H1 (cell line): ENCODE data around the gene LRP8. TPM values are rescaled to one million over a fixed set of nuclear protein-coding genes. Genes with fewer than 3 reads are reported as not detected.

Experiments
- CTCF ChIA-PET: fragments of 300-600 bp; sonication (Branson Sonifier 250); formaldehyde crosslinking; loops from one replicate; lab custom pipeline; 2021; ENCODE audit not compliant: partially characterized antibody; lab: Charles Lee
- POLR2A ChIA-PET: fragments of 300-600 bp; sonication (Branson Sonifier 250); formaldehyde crosslinking; loops from one replicate; lab custom pipeline; 2021; ENCODE audit warnings: inconsistent platforms; ENCODE audit not compliant: partially characterized antibody; lab: Charles Lee
- DNase-seq, 2 experiments: peaks; one replicate each; pipeline versions ENCODE4 v3.0.0 to v3.0.0-alpha.2; 2010 to 2022; ENCODE audit warnings: low spot score in 2 of 2, low read depth in 1 of 2, mixed read lengths in 1 of 2
- FAIRE-seq: peaks from 2 replicates; lab custom pipeline; 2011; peaks lifted over from hg19 to GRCh38; lab: Jason Lieb, UNC
- H2AFZ ChIP-seq: 2 replicates; pipeline ENCODE4 v1.8.1; 2012; ENCODE audit warnings: low read length, inconsistent platforms
- H2AK5ac ChIP-seq: 2 replicates; pipeline ENCODE4 v1.6.1; 2013; ENCODE audit warnings: low read depth, low read length
- H2BK120ac ChIP-seq: replicated peaks from 2 replicates; pipeline ENCODE3; 2013; ENCODE audit warnings: low read depth, low read length, inconsistent platforms
- H2BK12ac ChIP-seq: 2 replicates; pipeline ENCODE4 v1.6.1; 2013; ENCODE audit warnings: low read depth, low read length
- H2BK15ac ChIP-seq: 2 replicates; pipeline ENCODE4 v1.6.1; 2013; ENCODE audit warnings: low read length
- H2BK20ac ChIP-seq: 2 replicates; pipeline ENCODE4 v1.6.1; 2013; ENCODE audit warnings: low read length
- H2BK5ac ChIP-seq: 2 replicates; pipeline ENCODE4 v1.6.1; 2013; ENCODE audit warnings: low read depth, low read length
- H3K14ac ChIP-seq: 2 replicates; pipeline ENCODE4 v1.6.1; 2013; ENCODE audit warnings: inconsistent platforms; ENCODE audit not compliant: insufficient read length
- H3K18ac ChIP-seq: 2 replicates; pipeline ENCODE4 v1.6.1; 2013; ENCODE audit warnings: low read length; ENCODE audit errors: extremely low read depth
- H3K23ac ChIP-seq: 2 replicates; pipeline ENCODE4 v1.6.1; 2013; ENCODE audit warnings: inconsistent platforms; ENCODE audit not compliant: insufficient read length
- H3K23me2 ChIP-seq: 2 replicates; pipeline ENCODE4 v1.6.1; 2013; ENCODE audit warnings: low read depth, low read length
- H3K27ac ChIP-seq: 2 replicates; pipeline ENCODE4 v1.6.1; 2011; ENCODE audit warnings: low read depth, low read length, inconsistent platforms
- H3K27me3 ChIP-seq, 4 experiments: replicated peaks in 1 of 4; 1 replicate in 1 of 4; 2 replicates in 3 of 4; pipeline versions ENCODE4 v1.6.1 to v1.8.1; 2011 to 2013; ENCODE audit warnings: low read length in 3 of 4, mild to moderate bottlenecking in 3 of 4, inconsistent platforms in 2 of 4, mixed read lengths in 2 of 4, moderate library complexity in 1 of 4; ENCODE audit not compliant: control insufficient read depth in 3 of 4, insufficient read depth in 3 of 4; ENCODE audit errors: extremely low read depth in 1 of 4
- H3K36me3 ChIP-seq, 4 experiments: 2 replicates each; pipeline versions ENCODE4 v1.6.1 to v1.8.1; 2011 to 2013; ENCODE audit warnings: mild to moderate bottlenecking in 4 of 4, low read length in 3 of 4, moderate library complexity in 2 of 4, control low read depth in 1 of 4, inconsistent platforms in 1 of 4; ENCODE audit not compliant: insufficient read depth in 4 of 4, control insufficient read depth in 2 of 4
- H3K4ac ChIP-seq: replicated peaks from 2 replicates; pipeline ENCODE3; 2013; ENCODE audit warnings: low read length, low read depth, mixed read lengths, inconsistent platforms; ENCODE audit not compliant: insufficient read length
- H3K4me1 ChIP-seq, 4 experiments: replicated peaks in 1 of 4; 1 replicate in 1 of 4; 2 replicates in 3 of 4; pipeline versions ENCODE4 v1.6.1 to v1.8.1; 2011 to 2013; ENCODE audit warnings: low read length in 3 of 4, inconsistent platforms in 2 of 4, mixed read lengths in 1 of 4; ENCODE audit not compliant: insufficient read depth in 4 of 4, control insufficient read depth in 3 of 4
- H3K4me2 ChIP-seq, 2 experiments: 2 replicates each; pipeline versions ENCODE4 v1.6.1 to v1.8.1; 2011 to 2013; ENCODE audit warnings: low read depth in 2 of 2, low read length in 2 of 2, control low read depth in 1 of 2, inconsistent platforms in 1 of 2, mild to moderate bottlenecking in 1 of 2; ENCODE audit not compliant: insufficient read depth in 1 of 2
- H3K4me3 ChIP-seq, 4 experiments: fragments of 200-600, 300-600 bp in 1 of 4; sonication (generic), shearing (Covaris generic), sonication (Bioruptor Twin) in 1 of 4; 2 replicates each; pipeline versions ENCODE4 v1.5.1 to v1.8.1; 2011 to 2016; ENCODE audit warnings: low read length in 4 of 4, low read depth in 3 of 4, control low read depth in 2 of 4, inconsistent platforms in 2 of 4, mild to moderate bottlenecking in 2 of 4, mixed read lengths in 1 of 4, moderate library complexity in 1 of 4; ENCODE audit not compliant: insufficient read depth in 2 of 4; ENCODE audit errors: extremely low read depth in 1 of 4
- H3K56ac ChIP-seq: replicated peaks from 2 replicates; pipeline ENCODE3; 2013; ENCODE audit warnings: low read depth, mild to moderate bottlenecking, mixed read lengths, low read length, inconsistent platforms; ENCODE audit not compliant: insufficient read length
- H3K79me1 ChIP-seq: 2 replicates; pipeline ENCODE4 v1.6.1; 2013; ENCODE audit warnings: low read depth, low read length, control low read depth
- H3K79me2 ChIP-seq, 2 experiments: 2 replicates each; pipeline versions ENCODE4 v1.6.1 to v1.8.1; 2012 to 2013; ENCODE audit warnings: low read length in 2 of 2, mild to moderate bottlenecking in 2 of 2, inconsistent platforms in 1 of 2; ENCODE audit not compliant: insufficient read depth in 2 of 2, control insufficient read depth in 1 of 2
- H3K9ac ChIP-seq, 4 experiments: replicated peaks in 1 of 4; 1 replicate in 1 of 4; 2 replicates in 3 of 4; pipeline versions ENCODE4 v1.6.1 to v1.8.1; 2011 to 2013; ENCODE audit warnings: low read depth in 3 of 4, low read length in 3 of 4, control low read depth in 2 of 4, mild to moderate bottlenecking in 2 of 4, moderate library complexity in 2 of 4, inconsistent platforms in 1 of 4; ENCODE audit errors: extremely low read depth in 1 of 4
- H3K9me3 ChIP-seq, 2 experiments: 2 replicates each; pipeline versions ENCODE4 v1.6.1 to v1.8.1; 2012 to 2013; ENCODE audit warnings: mild to moderate bottlenecking in 2 of 2, moderate library complexity in 2 of 2, control low read depth in 1 of 2, inconsistent platforms in 1 of 2, low read depth in 1 of 2, low read length in 1 of 2, mixed read lengths in 1 of 2; ENCODE audit not compliant: insufficient read depth in 2 of 2
- H4K20me1 ChIP-seq, 2 experiments: replicated peaks in 1 of 2; 2 replicates each; pipeline versions ENCODE3 to v1.8.1; 2011 to 2013; ENCODE audit warnings: inconsistent platforms in 2 of 2, low read length in 2 of 2, mild to moderate bottlenecking in 1 of 2; ENCODE audit not compliant: insufficient read depth in 2 of 2, control insufficient read depth in 1 of 2
- H4K5ac ChIP-seq: 2 replicates; pipeline ENCODE4 v1.6.1; 2013; ENCODE audit warnings: low read length, low read depth, mixed read lengths, inconsistent platforms; ENCODE audit not compliant: insufficient read length
- H4K8ac ChIP-seq: 2 replicates; pipeline ENCODE4 v1.8.0; 2013; ENCODE audit warnings: mild to moderate bottlenecking, moderate library complexity, low read length, inconsistent platforms; ENCODE audit not compliant: insufficient read depth; ENCODE audit errors: extremely low read depth
- H4K91ac ChIP-seq: replicated peaks from 2 replicates; pipeline ENCODE3; 2013; ENCODE audit warnings: low read length, mixed read lengths, inconsistent platforms; ENCODE audit not compliant: insufficient read length
- ASH2L ChIP-seq: fragments of 200-600, 300-600 bp; sonication (generic); IDR thresholded peaks from one replicate; pipeline ENCODE4 v1.7.1; 2017; ENCODE audit warnings: low read length
- FOSL1 ChIP-seq: IDR thresholded peaks from 2 replicates; pipeline ENCODE4 v1.6.1; 2011; ENCODE audit warnings: mild to moderate bottlenecking, low read depth, low read length, moderate library complexity; ENCODE audit not compliant: insufficient read depth
- HDAC2 ChIP-seq, 2 experiments: fragments of 300-600 bp in 1 of 2; sonication (generic) in 1 of 2; IDR thresholded peaks; 2 replicates each; pipeline ENCODE4 v1.6.1; 2011 to 2012; ENCODE audit warnings: low read depth in 2 of 2, low read length in 2 of 2, mild to moderate bottlenecking in 2 of 2, moderate library complexity in 2 of 2, borderline replicate concordance in 1 of 2, inconsistent platforms in 1 of 2
- SP1 ChIP-seq: IDR thresholded peaks from 2 replicates; pipeline ENCODE4 v1.6.1; 2011; ENCODE audit warnings: low read depth, low read length
- SRF ChIP-seq: IDR thresholded peaks from 2 replicates; pipeline ENCODE4 v1.6.1; 2011; ENCODE audit warnings: mild to moderate bottlenecking, low read depth, low read length, moderate library complexity
- WGBS, 2 experiments: shearing (Covaris generic) in 1 of 2; methylation state at CpG; one replicate each; pipeline versions ENCODE4 v1.1.6 to v1.1.7; 2013 to 2015; ENCODE audit warnings: low lambda C conversion rate in 2 of 2, mixed read lengths in 2 of 2, inconsistent platforms in 1 of 2, low coverage in 1 of 2, missing lambda C conversion rate in 1 of 2; ENCODE audit not compliant: insufficient replicate concordance in 2 of 2, insufficient coverage in 1 of 2, insufficient read length in 1 of 2; ENCODE audit errors: extremely low coverage in 1 of 2, missing lambda C conversion rate in 1 of 2; 5-methylcytosine and 5-hydroxymethylcytosine counted together
- polyA plus RNA-seq, 7 experiments: library from polyadenylated mRNA; depleted of rRNA in 3 of 7; stranded (reverse) in 5 of 7; unstranded in 2 of 7; fragments of >200 nt in 5 of 7; fragments of 200-250 nt in 2 of 7; gene quantifications; 1 replicate in 5 of 7; 2 replicates in 1 of 7; 4 replicates in 1 of 7; pipeline versions ENCODE4 v1.2.1 to v1.2.3, GENCODE V29; 2011 to 2013; ENCODE audit warnings: missing spikeins in 2 of 7, mixed read lengths in 2 of 7
- total RNA-seq: library from RNA; stranded (reverse); fragmentation: NEBNext Ultra II Directional; extraction: Animal tissue kit (Norgen Biotek cat#: 25700); gene quantifications from 2 replicates; pipeline ENCODE4 v1.2.1, GENCODE V29; 2021

Gene LRP8
- total and polyA plus RNA-seq, 2 of the 8 experiments (the other 6 are each of a cell fraction or from before 2014, with no cell fraction given) = 63.2 to 66.4 TPM

DNA sequence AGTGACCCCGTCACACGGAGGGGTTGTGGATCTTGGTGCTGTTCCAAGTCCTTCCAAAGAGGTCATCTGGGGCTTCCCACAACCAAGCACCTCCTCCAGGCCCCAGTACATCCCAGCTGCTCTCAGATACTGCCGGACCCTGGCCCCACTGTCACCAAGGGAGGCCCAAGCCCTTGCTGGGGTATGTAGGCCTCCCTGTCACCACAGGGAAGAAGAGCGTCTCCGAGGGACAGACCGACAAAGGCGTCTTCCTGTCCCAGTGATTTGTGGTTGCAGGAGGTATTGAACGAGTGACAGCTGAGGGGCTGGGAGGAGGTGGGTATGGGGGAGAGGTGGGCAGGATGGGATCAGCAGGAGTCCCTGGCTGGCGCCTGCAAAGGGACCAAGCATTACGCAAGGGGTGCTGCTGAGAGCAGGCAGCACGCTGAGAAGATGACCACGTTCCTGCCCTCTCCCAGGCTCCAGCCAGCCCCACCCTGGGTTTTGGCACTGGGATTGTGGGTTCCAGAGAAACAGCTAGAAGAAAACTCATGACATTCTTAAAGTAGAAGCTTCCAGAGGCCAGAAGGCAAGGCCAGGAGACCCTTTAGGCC lies 29.7 kb downstream of the LRP8 start:
- Histone ChIP-seq H3K9ac (no peak overlapping the region), H4K20me1 (peaks cover 21 to 51% of the 10 kb centered on the region in 2 experiments), H3K4ac (no peak overlapping the region), H3K56ac (no peak overlapping the region), H3K23me2 (no peaks in the 10 kb centered on the region), H2BK5ac (no peak overlapping the region), H2BK12ac (no peak overlapping the region), H3K27ac (no peak overlapping the region), H3K4me3 (no peak overlapping the region), H4K8ac (no peak overlapping the region), H3K4me1 (peaks cover 0 to 5% (median under 1%) of the 10 kb centered on the region in 4 experiments; a peak in 2 of 7 replicates), H3K36me3 (no peaks in the 10 kb centered on the region)
- ChIA-PET CTCF (interaction anchor here (0.7 to 2.9 kb wide), 6 partner anchors 10 to 28 kb away, joined by 3 to 12 read pairs (median 4); no protein-coding TSS in a partner anchor), POLR2A (interaction anchor here (1.1 kb wide), 1 partner anchor 10 kb away, joined by 4 read pairs; no protein-coding TSS in a partner anchor)
- TF ChIP-seq HDAC2 (IDR thresholded peaks at IDR 0.05; ENCODE audit: borderline replicate concordance in 1 of 2, low read depth in 2 of 2, low read length in 2 of 2) (no peak), SP1 (no peak), FOSL1 (no peak), ASH2L (no peak), SRF (no peak)
- TF ChIP-seq, all 59 proteins: peak for 0
- H2BK15ac ChIP-seq = no peak overlapping the region
- no peak overlapping the region for H2BK20ac ChIP-seq
- no peak overlapping the region for H3K23ac ChIP-seq
- H3K79me2 ChIP-seq = peaks cover 0 to 64% of the 10 kb centered on the region in 2 experiments; a peak in 2 of 4 replicates
- H4K91ac ChIP-seq = no peak overlapping the region
- FAIRE-seq (no peak), DNase-seq (no peak)
- no peak overlapping the region for H2AFZ ChIP-seq
- H2AK5ac ChIP-seq = no peak overlapping the region
- 86% methylated on average over 10 of the region's 12 CpGs; no CpG with 5 or more reads in 1 of the 2 experiments for WGBS, 2 experiments
- H2BK120ac ChIP-seq = no peak overlapping the region
- H4K5ac ChIP-seq = no peak overlapping the region
- no peak overlapping the region for H3K4me2 ChIP-seq
- no peak overlapping the region for H3K14ac ChIP-seq
- H3K18ac ChIP-seq = no peak overlapping the region
- peaks cover 39% of the 10 kb centered on the region for H3K79me1 ChIP-seq
- H3K27me3 ChIP-seq = no peaks in the 10 kb centered on the region
- no peaks in the 10 kb centered on the region for H3K9me3 ChIP-seq
